DMS153 treated with DMSO at 0.1 percent for 48 hours (cell line): ENCODE data around the gene GID4.
"Not testable (repeated sequence)": the region's sequence is repeated elsewhere in the genome, so short reads cannot be mapped to it uniquely, and the experiment has no call there.

ENCODE experiments used
- DNase-seq: peaks from one replicate; lab custom pipeline; 2025; ENCODE audit not compliant: unreplicated experiment; lab: John Stamatoyannopoulos, UW

GID4 gene

GRCh38 chr17:18038861-18039534, at the start of gene GID4, which contains the start of gene ATPAF2:
Gene GID4 (plus strand): TSS chr17:18039408. CDS start chr17:18039465, 57 bp downstream.
Gene ATPAF2 (minus strand): TSS chr17:18039168. CDS start chr17:18039013, 155 bp downstream.
- DNase-seq: peak; percentile 66

- DNase-seq: no peak
Measured at GRCh38 chr17:17989618-17990017, 49.6 kb upstream of the GID4 start.

- no peak for DNase-seq
Measured at GRCh38 chr17:17990282-17990681, 48.9 kb upstream of the GID4 start.

GRCh38 chr17:17993366-17993765, 45.8 kb upstream of the GID4 start:
- DNase-seq: no peak

- no peak for DNase-seq
Measured at GRCh38 chr17:17993852-17994251, 45.4 kb upstream of the GID4 start.

- no peak for DNase-seq
Measured at GRCh38 chr17:17994271-17995069, 44.7 kb upstream of the GID4 start.

GRCh38 chr17:17995887-17996286, 43.3 kb upstream of the GID4 start:
- DNase-seq: not testable (repeated sequence)

- DNase-seq: no peak
Measured at GRCh38 chr17:17998934-17999333, 40.3 kb upstream of the GID4 start.

GRCh38 chr17:17999364-18000029, 39.7 kb upstream of the GID4 start:
- DNase-seq: no peak

GRCh38 chr17:18000030-18000408, 39.2 kb upstream of the GID4 start:
- DNase-seq: no peak

- DNase-seq: no peak
Measured at GRCh38 chr17:18002171-18002570, 37.0 kb upstream of the GID4 start.

- no peak for DNase-seq
Measured at GRCh38 chr17:18004345-18004744, 34.9 kb upstream of the GID4 start.

- no peak for DNase-seq
Measured at GRCh38 chr17:18004884-18005305, 34.3 kb upstream of the GID4 start.

GRCh38 chr17:18005496-18005895, 33.7 kb upstream of the GID4 start:
- no peak for DNase-seq

GRCh38 chr17:18006495-18007239, 32.5 kb upstream of the GID4 start:
- DNase-seq: no peak

GRCh38 chr17:18008496-18009268, 30.5 kb upstream of the GID4 start:
- no peak for DNase-seq

- no peak for DNase-seq
Measured at GRCh38 chr17:18009609-18010420, 29.4 kb upstream of the GID4 start.

- no peak for DNase-seq
Measured at GRCh38 chr17:18011286-18011685, 27.9 kb upstream of the GID4 start.

- no peak for DNase-seq
Measured at GRCh38 chr17:18014006-18014405, 25.2 kb upstream of the GID4 start.

- no peak for DNase-seq
Measured at GRCh38 chr17:18015593-18015992, 23.6 kb upstream of the GID4 start.
